Tibial nerve (tissue), 4 donors: Measurements from ENCODE around the gene GALNT12.

Experiments used
- EP300 ChIP-seq, 2 donors: sonication (generic); formaldehyde crosslinking; IDR thresholded peaks; one replicate each; pipeline ENCODE4 v1.6.1; 2017; ENCODE audit warnings: antibody characterized with exemption in 2 of 2, mild to moderate bottlenecking in 1 of 2
- POLR2A ChIP-seq, 2 donors: fragments of 450-650 bp; IDR thresholded peaks; one replicate each; pipeline ENCODE4 v1.6.1; 2017; ENCODE audit warnings: antibody characterized with exemption in 2 of 2, mild to moderate bottlenecking in 2 of 2, moderate library complexity in 2 of 2
- TF ChIP-seq, protein P1 (sequence below), 5 experiments: fragments of 200-600 bp in 3 of 5; fragments of 450-650 bp in 2 of 5; sonication (generic) in 3 of 5; IDR thresholded peaks; one replicate each; pipeline ENCODE4 v1.5.1; 2016 to 2019; ENCODE audit warnings: antibody characterized with exemption in 5 of 5, mild to moderate bottlenecking in 3 of 5, moderate library complexity in 2 of 5

- TF ChIP-seq POLR2A (IDR thresholded peaks at IDR 0.05) = no peak
- TF ChIP-seq, protein P1, sequence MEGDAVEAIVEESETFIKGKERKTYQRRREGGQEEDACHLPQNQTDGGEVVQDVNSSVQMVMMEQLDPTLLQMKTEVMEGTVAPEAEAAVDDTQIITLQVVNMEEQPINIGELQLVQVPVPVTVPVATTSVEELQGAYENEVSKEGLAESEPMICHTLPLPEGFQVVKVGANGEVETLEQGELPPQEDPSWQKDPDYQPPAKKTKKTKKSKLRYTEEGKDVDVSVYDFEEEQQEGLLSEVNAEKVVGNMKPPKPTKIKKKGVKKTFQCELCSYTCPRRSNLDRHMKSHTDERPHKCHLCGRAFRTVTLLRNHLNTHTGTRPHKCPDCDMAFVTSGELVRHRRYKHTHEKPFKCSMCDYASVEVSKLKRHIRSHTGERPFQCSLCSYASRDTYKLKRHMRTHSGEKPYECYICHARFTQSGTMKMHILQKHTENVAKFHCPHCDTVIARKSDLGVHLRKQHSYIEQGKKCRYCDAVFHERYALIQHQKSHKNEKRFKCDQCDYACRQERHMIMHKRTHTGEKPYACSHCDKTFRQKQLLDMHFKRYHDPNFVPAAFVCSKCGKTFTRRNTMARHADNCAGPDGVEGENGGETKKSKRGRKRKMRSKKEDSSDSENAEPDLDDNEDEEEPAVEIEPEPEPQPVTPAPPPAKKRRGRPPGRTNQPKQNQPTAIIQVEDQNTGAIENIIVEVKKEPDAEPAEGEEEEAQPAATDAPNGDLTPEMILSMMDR (IDR thresholded peaks at IDR 0.05) = no peak
- TF ChIP-seq EP300 (IDR thresholded peaks at IDR 0.05) = no peak
These were observed 59.6 kb downstream of the GALNT12 start for GRCh38 chr9:98867103-98867428.
